Measurements from ENCODE around the gene AFF4.
"Not testable (repeated sequence)": the region's sequence is repeated elsewhere in the genome, so short reads cannot be mapped to it uniquely, and the experiment has no call there.

DNA sequence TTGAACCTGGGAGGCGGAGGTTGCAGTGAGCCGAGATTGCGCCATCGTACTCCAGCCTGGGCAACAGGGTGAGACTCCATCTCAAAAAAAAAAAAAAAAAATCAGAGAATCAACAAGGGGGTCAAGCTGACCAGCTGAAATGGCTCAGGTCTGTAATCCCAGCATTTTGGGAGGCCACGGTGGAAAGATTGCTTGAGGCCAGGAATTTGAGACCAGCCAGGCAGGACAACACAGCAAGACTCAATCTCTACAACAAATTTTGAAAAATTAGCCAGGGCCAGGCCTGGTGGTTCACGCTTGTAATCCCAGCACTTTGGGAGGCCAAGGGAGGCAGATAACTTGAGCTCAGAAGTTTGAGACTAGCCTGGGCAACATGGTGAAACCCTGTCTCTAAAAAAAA lies 45.0 kb upstream of the AFF4 start:
- not testable (repeated sequence) for TF ChIP-seq CTCF (conservative IDR thresholded peaks at IDR 0.05; ENCODE audit: low read length); EZH2phosphoT487 (IDR thresholded peaks at IDR 0.05; ENCODE audit: borderline replicate concordance, low read depth, low read length)

Data from OCI-LY7 (cell line).